Activated CD8-positive, alpha-beta memory T cell treated with anti-CD3 and anti-CD28 coated beads for 1 hour (primary cell): Measurements from ENCODE around the gene NAALADL1.

Source experiments
- DNase-seq, 2 donors: peaks; one replicate each; pipeline ENCODE4 v3.0.0-alpha.2; 2020; ENCODE audit warnings: low read depth in 1 of 2; ENCODE audit errors: extremely low read depth in 1 of 2

NAALADL1 gene

GRCh38 chr11:65083834-65084597 lies 25.7 kb upstream of the NAALADL1 start, which contains the start of the genes CDCA5 and ZFPL1:
Gene CDCA5, minus strand, starts transcription at chr11:65084040. Its CDS starts 62 bp downstream, at chr11:65083978.
Gene ZFPL1, plus strand, starts transcription at chr11:65084222. Its CDS starts 477 bp downstream, at chr11:65084699.
- peak; percentile 85 to 94 for DNase-seq

- no peak for DNase-seq
These were observed 24.9 kb upstream of the NAALADL1 start for GRCh38 chr11:65083134-65083833.

GRCh38 chr11:65078786-65079342 lies 20.5 kb upstream of the NAALADL1 start:
- no peak for DNase-seq

GRCh38 chr11:65078151-65078550 lies 19.8 kb upstream of the NAALADL1 start:
- DNase-seq, result peak; percentile 37 to 57

- DNase-seq, result no peak
These were observed 19.1 kb upstream of the NAALADL1 start for GRCh38 chr11:65077451-65077850.

GRCh38 chr11:65072631-65072966 lies 14.2 kb upstream of the NAALADL1 start:
- no peak for DNase-seq

- no peak for DNase-seq
These were observed 13.7 kb upstream of the NAALADL1 start for GRCh38 chr11:65071907-65072630.

GRCh38 chr11:65069217-65069616 lies 10.9 kb upstream of the NAALADL1 start:
- DNase-seq, result no peak

GRCh38 chr11:65067446-65067845 lies 9.1 kb upstream of the NAALADL1 start:
- no peak for DNase-seq

- no peak for DNase-seq
These were observed 8.5 kb upstream of the NAALADL1 start for GRCh38 chr11:65066805-65067291.

- no peak for DNase-seq
These were observed 8.0 kb upstream of the NAALADL1 start for GRCh38 chr11:65066315-65066714.

GRCh38 chr11:65065851-65066250 lies 7.5 kb upstream of the NAALADL1 start:
- DNase-seq, result no peak

GRCh38 chr11:65064847-65065240 lies 6.5 kb upstream of the NAALADL1 start:
- no peak for DNase-seq

GRCh38 chr11:65063532-65063931 lies 5.2 kb upstream of the NAALADL1 start:
- DNase-seq, result no peak

- DNase-seq, result no peak
These were observed 2.6 kb upstream of the NAALADL1 start for GRCh38 chr11:65060913-65061408.

- DNase-seq, result no peak
These were observed 1.8 kb upstream of the NAALADL1 start for GRCh38 chr11:65059959-65060824.

- no peak for DNase-seq
These were observed 1.2 kb upstream of the NAALADL1 start for GRCh38 chr11:65059523-65059922.

- DNase-seq, result no peak
These were observed 341 bp downstream of the NAALADL1 start for GRCh38 chr11:65058012-65058411.

GRCh38 chr11:65057526-65057925 lies 827 bp downstream of the NAALADL1 start:
- DNase-seq, result no peak

- no peak for DNase-seq
These were observed 1.4 kb downstream of the NAALADL1 start for GRCh38 chr11:65056999-65057398.
